Measurements from ENCODE around the gene TBRG4.
"Not testable (repeated sequence)": the region's sequence is repeated elsewhere in the genome, so short reads cannot be mapped to it uniquely, and the experiment has no call there.

The TBRG4 gene

DNA sequence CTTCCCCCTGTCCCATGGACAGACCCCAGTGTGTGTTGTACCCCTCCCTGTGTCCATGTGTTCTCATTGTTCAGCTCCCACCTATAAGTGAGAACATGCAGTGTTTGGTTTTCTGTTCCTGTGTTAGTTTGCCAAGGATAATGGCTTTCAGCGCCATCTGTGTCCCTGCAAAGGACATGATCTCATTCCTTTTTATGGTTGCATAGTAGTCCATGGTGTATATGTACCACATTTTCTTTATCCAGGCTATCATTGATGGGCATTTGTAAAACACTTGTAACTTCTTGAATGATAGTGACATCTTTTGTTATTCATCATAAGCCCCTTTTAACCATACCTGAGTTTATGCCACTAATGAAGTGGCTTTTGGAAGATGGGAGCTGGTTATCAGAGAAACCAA is 2.8 kb upstream of the TBRG4 start:
- not testable (repeated sequence) for FAIRE-seq

DNA sequence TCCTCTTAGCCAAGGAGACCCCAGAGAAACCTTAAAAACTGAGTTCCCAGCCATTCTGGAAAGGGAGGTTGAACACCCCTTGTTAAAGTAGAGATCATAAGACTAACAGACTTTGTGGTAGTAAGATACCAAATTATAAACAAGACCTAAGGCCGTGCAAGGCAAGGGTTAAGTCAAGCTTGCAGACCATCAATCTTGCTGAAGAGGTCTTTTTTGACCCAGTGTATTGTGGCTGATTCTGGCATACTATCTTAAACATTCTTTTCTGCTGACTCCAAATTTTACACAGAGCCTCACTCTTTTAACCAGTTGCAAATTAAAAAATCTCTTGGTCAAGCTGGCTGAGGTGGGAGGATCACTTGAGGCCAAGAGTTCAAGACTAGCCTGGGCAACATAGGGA is 1.2 kb upstream of the TBRG4 start:
- no peak for FAIRE-seq

DNA sequence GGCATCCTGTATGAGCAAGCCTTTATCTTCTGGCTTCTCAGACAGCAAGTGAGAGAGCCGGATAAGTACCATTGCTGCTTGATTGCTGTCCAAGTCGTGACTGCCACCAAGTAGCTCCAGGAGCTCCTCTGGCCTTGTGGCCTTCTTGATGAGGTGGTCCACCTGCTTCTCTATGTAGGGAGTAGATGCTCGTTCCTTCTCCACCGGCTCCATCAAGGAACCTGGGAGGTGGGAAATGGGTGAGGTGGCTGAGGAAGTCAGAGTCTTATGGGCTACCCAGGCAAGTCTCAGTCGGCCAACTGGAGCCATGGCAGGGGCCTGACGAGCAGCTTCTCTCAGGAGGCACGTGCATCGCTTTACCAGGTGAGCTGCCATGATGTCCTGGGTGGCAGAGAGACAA is 2.6 kb downstream of the TBRG4 start:
- no peak for FAIRE-seq

DNA sequence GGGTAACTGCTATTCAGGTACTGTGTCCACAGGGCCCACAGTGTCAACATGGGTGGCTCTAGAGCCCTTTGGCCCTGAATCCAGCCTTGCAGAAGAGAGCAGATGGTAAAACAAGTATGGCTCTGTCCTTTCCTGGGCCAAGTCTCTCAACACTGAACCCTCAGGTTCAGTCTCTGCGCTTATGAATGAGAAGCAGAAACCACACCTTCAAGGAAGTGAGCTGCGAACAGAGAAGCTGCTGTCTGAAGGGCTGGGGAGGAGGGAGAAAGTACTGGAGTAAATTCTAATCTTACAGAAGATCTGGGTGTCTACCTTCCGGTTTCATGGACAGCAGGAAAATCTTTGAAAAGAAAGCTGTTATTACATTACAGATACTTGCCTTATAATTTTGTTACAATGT is 4.1 kb downstream of the TBRG4 start:
- FAIRE-seq, result no peak

DNA sequence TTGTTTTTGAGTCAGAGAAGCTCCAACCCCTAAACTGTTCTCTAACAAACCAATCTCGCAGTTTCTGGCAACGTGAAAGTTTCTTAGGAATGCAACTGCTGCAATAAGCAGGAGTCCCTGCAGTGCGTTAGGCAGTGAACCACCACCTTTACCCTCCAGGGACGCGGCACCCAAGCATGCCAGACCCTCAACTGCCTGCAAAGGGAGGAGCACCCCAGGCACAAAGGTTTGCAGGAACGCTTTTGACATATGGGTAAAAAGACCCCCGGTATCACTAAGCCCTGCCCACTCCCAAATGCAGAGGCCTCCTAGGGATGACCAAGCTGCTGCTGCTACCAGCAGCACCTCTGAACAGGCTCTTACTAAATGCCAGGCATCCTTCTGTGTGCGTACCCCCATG is 4.7 kb downstream of the TBRG4 start:
- FAIRE-seq, result no peak

DNA sequence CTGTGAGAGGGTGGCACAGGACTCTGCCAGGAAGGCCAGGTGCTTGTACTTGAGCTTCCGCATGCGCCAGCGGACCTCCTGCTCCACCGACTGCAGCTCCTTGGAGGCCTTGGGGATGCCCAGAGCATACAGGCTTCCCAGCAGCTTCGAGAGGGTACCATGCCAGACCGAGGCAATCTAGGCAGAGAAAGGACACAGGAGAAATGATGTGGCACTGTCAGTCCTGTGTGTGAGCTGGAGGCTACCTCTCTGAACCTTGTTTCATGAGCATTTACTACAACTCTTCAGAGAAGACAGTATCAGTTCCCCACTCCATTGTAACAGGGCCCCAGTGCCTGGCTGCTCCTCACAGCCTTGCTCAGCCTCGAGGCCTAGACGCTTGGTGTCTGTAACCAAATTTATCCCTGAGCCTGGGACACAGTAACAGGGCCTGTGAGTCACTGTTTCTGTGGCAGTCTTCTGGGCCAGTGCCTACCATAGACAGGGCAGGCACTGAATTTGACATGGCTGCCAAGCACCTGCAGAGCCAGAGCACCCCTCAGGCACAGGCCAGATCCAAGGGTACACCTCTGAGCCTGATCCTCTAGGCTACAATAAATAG is 5.8 kb downstream of the TBRG4 start:
- FAIRE-seq, result no peak

DNA sequence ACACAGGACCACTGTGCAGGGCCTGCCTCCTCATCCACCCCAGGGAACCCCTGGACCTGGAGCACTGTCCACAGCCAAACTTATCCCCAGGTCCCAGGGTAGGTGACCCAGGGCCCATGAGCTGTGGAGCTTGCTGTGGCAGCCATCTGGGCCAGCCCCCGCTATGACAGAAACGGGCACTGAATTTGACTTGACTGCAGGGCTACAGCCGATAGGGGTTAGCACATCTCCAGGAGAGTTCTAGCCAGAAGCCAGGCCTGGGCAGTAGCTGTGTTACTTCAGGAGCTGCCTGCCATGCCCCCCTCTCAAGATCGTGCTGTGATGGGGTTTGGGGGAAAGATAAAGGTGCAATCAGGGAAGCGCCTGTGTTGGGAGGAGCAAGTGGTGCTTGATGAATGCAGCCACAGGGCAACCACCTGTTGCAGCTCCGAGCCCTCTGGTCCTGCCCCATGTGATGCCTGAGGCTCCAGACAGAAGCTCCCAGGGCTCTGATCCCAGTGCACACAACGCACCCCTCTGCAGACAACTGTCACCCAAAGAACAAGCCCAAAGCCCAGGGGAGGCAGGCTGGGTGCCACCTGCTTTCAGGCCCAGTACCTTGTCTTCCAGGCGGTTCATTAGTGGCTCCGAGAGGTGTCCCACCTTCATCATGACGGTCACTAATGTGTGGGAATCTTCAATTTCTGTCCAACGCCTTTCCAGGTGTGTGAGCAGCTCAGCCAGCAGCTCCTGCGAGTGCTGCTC is 6.5 kb downstream of the TBRG4 start:
- no peak for FAIRE-seq

DNA sequence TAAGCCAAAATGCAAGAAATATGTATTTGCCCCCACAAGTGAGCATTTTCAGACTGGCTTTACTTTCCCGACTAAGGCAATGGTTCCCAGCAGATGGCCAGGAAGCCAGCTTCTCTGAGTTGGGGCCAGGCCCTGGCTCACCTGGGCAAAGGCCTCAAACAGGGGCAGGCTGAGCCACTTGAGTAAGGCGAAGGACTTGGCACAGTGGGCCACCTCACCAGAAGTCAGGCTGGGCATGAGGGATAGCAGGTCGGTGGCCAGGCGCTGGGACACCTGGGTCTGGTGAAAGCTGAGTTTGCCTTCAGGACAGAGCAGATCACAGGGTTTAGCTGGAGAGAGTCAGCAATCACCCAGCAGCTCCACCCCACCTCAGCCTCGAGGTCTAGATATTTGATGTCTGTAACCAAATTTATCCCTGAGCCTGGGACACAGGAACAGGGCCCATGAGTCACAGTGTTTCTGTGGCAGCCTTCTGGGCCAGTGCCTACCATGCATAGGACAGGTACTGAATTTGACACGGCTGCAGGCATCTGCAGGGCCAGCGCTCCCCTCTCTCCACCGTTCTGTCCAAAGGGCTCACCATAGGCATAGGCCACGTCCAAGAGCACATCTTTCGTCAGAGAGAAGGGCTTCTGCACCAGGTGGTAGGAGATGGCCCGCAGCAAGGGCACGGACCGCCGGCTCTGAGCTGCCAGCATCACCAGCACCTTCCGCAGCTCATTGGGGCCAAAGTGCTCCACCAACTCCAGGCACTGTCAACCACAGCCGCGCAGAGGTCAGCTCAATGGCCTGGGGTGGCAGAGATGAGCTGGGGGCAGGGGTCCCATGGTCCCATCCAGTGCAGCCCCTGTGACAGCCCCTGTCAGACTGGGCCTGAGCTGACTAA is 7.3 kb downstream of the TBRG4 start:
- no peak for FAIRE-seq

DNA sequence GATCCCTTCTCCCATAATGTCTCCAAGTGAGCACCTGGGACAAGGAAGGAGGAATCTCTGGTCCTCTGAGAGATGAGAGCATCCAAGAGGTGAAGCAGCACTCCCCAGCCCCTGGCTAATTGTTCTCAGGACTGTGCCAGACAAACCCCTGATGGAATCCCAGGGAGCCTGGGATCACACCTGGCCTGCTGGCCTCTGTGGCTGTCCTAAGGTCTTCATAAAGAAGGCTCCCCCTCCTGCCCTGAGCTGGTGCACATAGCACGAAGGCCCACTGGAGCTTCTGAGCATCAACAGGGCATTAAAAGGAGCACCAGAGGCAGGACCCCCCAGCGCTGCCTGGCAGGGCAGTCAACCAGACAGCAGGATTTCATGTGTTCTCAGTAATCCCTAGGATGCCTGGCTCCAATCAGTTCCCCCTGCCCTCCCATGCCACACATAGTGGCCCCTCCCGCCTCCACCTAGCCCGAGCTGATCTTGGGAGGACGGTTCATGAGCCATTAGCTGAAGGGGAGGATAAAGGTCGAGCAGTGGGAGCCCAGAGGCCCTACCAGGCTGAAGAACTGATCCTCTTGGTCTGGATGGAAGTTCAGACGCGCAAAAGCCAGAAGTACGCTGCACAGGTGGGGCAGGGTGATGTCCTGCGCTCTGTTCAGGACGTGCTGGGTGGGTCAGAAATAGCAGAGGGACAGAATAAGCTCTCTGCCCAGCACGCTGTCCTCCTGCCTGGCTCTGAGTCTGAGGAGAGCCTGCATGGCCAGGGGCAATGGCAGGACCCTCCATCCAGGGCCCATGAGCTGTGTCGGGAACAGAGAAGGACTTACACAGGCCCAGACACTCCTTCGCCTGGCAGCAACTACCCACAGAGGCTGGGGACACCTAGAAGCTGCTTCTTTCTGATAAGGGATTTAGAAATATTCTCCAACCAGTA is 8.4 kb downstream of the TBRG4 start:
- FAIRE-seq, result no peak

DNA sequence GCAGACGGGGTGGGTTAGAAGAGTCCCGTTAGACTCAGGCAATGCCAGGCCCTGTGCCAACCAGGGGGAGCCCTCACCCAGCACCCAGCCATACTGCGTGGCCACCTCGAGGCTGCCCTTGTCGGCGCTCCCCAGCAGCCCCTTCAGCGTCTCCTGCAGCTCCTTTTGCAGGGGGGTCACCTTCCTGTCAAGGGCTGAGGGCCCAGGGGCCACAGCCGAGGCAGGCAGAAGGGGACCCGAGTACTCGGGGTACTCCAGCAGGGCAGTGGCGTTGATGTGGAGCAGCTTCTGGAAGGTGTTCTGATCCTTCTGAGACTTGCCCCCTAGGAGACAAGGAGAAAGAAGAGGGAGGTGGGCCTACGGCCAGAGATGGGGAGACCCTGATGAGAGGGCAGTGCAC is 9.7 kb downstream of the TBRG4 start:
- no peak for FAIRE-seq

DNA sequence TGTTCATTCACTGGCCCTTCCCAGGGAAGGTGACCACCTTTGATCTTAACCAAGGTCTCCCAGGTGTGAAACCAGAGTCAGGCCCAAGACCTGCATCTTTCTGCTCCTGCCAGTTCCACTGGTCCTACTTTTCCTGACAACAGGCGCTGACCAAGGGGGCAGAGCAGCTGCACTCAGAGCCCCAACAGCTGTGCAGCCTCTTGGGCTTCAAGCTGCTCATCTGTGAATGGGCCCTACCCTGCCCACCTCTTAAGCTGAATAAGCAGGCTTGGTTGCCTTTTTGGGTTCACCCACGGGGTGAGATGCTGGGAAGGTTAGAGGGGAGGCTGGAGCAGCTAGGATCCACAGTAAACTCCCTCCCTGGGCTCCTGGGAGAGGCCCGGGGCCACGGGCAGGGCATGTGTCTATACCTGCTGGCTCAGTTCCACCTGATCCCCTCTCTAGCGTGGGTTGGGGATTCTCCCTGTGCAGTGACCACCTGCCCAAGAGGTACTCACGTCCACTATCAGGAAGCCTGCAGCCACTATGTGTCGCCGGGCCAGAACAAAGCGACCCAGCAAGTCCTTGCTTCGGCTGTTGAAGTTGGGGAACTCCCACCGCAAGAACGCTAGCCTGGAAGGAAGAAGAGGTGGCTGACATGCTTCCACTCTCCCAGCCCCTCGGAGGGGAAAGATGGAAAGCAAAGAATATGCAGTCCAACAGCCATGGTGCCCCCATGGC is 10.6 kb downstream of the TBRG4 start:
- no peak for FAIRE-seq

DNA sequence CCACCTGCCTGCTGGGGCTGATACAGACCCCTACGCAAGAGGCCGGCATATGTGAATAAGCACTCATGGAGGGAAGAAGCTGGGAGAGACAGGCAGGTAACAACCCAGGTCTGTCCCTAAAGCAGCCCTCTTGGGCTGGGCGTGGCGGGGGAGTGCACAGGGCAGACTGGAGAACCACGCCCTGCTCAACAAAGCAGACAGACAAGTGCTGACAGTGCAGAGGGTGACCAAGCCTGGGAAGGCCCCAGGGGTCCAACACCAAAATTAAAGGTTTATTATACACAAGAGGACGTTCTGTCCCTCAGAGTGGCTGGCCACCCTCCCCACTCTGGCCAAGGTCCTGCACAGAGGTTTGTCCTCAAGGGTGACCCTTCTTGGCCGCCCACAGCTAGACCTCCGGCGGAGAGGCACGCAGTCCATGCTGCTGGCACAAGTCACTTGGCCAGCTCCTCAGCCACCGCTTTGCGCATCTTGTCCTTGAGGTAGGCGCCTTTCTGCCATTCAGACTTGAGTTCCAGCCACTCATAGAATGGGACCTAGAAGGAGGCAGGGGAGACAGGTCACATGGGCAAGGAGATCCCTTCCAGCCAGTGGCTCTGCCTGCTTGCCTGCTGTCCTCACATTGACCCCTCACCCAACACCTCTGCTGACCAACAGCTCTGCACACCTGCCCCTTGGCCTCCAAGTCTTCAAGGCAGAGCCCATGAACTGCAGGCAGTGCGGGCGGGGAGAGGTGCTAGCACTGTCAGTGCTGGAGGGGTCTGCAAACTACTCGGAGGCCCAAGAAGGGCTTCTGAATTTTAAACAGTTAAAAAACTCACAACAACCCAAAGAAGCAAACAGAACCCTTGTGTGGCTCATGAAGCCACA is 11.4 kb downstream of the TBRG4 start:
- FAIRE-seq, result no peak

DNA sequence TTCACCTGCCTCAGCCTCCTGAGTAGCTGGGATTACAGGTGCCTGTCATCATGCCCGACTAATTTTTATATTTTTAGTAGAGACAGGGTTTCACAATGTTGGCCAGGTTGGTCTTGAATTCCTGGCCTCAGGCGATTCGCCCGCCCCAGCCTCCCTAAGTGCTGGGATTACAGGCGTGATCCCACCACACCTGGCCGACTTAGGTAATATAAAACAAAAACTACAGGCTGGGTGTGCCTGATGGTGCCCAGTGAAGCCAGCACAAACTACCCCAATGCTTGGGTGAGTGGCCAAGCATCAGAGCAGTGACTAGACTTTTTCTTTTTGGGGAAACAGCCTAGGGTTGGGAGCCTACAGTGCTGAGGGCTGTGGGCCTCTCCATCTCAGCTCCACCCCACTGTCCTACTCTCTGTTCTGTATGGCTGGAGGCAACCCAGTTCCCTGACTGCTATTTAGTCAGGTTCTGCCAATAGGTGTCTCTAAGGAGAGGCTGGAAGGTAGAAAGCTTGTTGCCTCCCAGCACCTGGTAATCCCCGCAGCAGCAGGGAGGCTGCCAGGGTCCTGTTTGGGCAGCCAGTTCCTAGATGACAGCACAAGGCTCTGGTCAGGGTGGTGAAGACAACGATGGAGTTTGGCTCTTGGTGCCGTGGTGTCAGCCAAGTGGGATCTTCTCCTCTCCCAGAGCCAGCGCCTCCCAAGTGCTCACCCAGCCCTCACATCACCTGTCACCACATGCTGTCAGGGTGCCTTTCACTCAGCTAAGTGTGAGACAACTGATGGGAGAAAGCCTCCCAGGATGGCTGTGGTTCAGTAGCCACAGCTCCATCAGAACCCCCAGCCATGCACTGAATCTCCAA is 12.3 kb downstream of the TBRG4 start:
- no peak for FAIRE-seq

DNA sequence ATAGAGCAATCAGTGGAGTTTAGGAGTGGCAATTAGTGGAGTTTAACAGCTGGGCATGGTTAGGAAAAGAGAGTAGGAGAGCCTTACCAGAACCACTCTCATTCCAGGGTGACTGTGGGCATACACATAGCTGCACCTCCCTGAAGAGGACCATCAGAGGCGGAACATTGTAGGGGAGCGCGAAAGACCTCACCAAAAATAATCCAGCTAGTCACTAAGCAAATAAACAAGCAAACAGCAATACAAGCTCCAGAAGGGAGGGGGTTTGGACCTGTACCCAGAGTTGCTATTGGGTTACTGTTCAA is 18.6 kb downstream of the TBRG4 start:
- no peak for FAIRE-seq

DNA sequence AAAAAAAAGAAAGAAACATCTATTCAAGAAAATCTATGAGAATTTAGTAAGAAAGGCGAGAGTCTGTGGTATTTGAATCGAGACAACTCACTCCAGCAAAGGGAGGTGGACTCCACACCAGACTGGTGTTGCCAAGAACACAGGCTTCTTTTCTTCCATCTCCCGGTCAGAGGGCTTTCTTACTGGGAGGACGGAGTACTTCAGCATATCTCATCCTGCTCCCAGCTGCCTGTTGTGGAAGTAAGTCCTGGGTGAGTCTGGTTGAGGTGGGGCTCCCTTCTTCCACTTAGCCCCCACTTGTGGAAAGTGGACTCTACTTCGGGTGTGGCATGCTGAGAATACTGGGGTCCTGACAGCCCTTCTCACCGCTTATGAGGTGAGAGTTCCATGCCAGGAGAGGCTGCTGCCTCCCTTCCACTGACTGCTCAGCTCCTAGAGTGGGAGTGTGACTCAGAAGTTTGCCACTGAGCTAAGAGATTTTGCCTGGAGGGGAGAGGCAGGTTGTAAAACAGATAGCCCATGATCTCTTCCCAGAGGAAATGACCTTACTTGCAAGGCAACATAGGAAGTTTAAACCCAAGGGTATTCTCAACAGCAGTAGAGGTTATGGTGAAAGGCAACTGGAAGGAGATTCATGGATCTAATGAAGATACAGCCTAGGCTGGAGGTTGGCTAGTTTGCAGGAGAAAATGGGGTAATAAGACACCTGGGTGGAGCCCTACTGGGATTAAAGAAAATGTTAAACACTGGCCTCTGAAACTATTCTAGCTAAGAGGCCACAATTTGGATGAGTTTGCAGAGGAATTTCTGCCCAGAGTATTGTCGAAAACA is 19.2 kb downstream of the TBRG4 start:
- FAIRE-seq, result no peak

DNA sequence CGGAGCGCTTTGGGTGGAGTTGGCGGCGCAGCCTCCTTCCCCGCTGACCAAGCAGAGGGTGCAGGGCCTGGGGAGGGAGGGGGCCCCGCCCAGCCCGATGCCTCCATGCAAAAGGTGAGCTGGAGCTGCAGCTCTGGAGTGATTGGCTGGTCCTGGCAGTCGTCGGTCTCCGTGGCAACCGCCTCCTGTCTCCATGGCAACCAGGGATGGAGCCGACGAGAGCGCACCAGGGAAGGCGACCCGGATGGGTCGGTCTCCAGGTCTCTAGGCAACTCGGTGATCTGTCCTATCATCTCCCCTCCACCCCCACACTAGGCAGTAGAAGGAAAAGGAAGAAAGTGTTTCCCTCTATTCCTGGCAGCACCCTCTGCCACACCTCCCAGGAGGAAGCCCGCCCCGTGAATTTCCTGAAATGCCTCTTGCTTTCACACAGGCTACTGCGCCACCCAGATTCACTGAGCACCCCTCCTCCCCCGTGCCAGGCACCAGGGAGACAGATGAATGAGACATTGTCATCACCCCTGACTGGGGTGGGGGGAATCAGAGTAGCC is 22.1 kb downstream of the TBRG4 start:
- FAIRE-seq, result no peak

DNA sequence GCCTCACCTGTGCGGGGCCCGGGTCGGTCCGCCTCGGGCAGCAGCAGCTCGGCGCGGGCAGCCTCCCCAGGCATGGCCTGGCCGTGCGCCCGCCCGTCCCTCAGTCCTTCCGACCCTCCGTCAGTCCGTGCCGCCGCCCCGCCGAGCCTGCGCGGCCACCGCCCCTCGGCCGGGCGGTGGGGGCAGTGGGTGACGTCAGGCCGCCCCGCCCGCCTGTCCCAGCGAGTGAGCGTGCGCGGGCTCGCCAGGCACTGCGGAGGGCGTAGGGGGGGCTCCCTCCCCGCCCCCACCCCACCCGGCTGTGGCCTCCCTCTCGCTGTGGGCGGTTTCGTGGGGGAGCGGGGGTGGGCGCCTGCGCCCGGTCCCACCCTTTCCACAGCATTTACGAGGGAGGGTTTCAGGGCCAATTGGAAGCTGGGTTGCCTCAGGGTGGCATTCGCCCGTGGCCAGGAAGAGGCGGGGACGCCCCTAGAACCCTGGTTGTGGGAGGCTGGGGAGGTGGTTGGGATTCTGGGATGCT is 22.6 kb downstream of the TBRG4 start, which contains the start of gene NACAD:
Gene NACAD, minus strand, starts transcription at position 149 of the 520 bp plus-strand sequence. Its CDS starts 75 bp downstream, at position 74.
- no peak for FAIRE-seq

DNA sequence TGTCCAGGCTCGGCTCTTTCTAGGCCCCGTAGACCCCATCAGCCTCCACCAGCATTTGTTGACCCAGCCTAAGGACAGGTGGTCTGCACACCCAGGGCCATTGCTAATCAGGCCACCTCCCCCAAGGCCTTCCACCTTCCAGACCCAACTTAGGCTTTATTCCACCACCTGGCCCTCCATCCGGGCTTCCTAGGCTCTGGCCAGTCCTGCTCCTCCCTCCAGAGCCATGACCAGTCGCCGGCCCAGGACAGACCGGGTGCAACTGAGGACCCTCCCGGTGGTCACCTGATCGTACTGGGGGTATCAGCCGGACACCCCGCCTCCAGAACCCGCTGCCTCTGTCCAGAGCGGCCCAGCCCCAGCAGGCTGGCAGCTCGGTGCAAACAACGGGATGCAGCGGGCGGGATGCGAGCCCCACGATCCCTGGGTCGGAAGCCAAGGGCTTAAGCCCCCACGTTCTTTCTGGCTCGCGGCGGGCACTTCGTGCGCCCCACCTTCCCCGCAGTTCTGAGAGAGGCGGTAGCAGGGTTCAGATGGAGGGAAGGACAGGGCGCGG is 23.3 kb downstream of the TBRG4 start:
- FAIRE-seq, result no peak
